A549 treated with GW870086 at 1 μM for 4 hours (cell line): ENCODE data around the gene PAK4. TPM values are rescaled to one million over a fixed set of nuclear protein-coding genes. Genes with fewer than 3 reads are reported as not detected.

Experiments used
- total RNA-seq: library from RNA; stranded (reverse); fragments of 200-300 nt; extraction: Qiagen RNA extraction; gene quantifications from 5 replicates; pipeline ENCODE4 v1.2.3, GENCODE V29; 2022; ENCODE audit warnings: low read depth

Gene PAK4
- total RNA-seq: 91.5 to 118 TPM (median 110 TPM) in 5 replicates

DNA sequence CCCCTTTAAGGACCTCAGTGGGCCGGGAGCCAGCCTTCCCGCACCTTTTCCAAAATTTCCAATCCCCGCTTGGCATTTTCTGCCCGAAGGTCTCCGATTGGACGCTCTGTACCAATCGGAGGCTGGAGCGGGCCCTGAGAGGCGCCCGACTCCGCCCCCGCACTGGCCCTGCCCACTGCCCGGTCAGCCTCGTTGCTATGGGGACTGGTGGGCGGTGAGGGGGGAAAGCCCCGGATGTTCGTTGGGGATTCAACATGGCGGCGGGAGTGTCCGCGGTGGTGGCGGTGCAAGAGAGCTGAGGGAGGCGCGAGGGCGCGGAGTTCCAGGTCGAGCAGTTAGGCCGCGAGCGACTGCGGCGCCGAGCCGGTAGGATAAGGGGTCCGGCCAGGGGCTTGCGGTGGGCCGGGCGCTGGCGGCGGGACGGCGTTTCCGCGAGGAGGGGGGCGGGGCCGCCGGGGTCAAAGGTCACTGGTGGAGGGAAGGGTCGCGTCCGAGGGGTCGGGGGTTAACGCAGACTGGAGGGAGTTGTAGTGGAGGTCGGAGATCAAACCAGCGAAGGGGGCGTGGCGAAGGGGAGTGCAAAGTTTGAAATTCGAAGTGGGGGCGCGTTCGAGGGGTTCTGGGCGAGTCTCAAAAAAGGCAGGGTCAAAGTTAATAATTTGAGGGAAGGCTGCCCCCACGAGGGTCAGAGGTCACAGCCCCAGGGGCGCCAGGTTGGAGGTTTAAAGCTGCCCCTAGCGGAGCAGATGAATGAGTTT lies at the start of gene PAK4:
TSS of gene PAK4 (plus strand) at position 233 of the 758 bp plus-strand sequence. CDS start 43,768 bp downstream, outside the sequence.

DNA sequence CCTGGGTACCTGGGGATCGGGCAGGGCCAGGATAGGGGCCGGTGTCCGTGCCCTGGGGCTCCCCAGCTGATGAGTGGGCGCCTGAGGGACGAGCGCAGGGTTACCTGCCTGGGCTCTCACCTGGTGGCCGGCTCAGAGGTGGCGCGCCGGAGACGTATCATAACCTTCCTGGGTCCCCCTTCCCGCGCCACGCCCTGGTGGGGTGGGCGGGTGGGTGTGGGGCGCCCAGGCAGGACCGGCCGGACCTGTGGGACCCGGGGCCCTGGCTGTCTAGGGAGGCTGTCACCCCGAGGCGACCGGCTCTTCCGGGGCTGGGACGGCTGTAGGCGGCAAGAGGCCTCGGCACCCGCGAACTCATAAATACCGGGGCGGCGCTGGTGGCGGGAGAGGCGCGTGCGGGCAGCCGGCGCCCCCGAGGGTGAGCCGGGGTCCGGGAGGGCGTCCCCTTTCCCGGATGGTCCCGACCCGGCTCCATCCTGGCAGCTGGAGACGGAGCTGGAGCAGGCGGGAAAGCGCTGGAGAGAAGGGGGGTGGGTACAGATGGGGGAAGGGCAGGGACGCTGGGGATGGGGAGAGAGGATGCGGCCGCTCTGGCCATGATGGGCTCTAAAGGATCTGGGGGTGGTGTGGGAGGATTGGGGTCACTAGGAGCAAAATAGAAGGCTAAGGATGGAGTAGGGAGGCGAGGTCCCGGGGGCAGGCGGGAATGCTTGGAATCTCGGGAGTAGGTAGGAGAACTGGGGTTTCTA lies 41.4 kb upstream of the PAK4 start, which contains the start of gene ACP7:
TSS of gene ACP7 (plus strand) at position 386 of the 749 bp plus-strand sequence. CDS start 902 bp downstream, outside the sequence.

DNA sequence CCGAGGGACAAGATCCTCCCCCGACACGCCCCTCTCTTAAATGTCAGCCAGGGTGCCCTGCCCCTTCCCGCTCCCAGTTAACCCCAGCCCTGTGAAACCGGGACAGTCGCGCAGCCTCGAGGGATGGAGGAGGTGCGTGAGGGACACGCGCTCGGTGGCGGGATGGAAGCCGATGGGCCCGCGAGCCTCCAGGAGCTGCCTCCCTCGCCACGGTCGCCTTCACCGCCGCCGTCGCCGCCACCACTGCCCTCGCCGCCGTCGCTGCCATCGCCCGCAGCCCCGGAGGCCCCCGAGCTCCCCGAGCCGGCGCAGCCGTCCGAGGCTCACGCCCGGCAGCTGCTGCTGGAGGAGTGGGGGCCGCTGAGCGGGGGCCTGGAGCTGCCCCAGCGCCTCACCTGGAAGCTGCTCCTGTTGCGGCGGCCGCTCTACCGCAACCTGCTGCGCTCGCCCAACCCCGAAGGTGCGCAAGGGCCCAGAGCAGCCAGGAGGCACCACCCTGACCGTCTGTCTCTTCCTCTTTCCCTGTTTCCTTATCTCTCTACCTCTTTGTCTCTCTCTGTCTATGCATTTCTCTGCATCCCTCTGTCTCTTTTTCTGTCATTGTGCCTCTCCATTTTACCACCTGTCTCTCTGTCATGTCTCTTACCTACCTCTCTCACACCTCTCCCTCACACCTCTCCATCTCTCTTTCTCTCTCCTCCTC lies 71.4 kb downstream of the PAK4 start, which contains the start of gene NCCRP1:
TSS of gene NCCRP1 (plus strand) at position 105 of the 703 bp plus-strand sequence. CDS start at position 124, 19 bp downstream.

DNA sequence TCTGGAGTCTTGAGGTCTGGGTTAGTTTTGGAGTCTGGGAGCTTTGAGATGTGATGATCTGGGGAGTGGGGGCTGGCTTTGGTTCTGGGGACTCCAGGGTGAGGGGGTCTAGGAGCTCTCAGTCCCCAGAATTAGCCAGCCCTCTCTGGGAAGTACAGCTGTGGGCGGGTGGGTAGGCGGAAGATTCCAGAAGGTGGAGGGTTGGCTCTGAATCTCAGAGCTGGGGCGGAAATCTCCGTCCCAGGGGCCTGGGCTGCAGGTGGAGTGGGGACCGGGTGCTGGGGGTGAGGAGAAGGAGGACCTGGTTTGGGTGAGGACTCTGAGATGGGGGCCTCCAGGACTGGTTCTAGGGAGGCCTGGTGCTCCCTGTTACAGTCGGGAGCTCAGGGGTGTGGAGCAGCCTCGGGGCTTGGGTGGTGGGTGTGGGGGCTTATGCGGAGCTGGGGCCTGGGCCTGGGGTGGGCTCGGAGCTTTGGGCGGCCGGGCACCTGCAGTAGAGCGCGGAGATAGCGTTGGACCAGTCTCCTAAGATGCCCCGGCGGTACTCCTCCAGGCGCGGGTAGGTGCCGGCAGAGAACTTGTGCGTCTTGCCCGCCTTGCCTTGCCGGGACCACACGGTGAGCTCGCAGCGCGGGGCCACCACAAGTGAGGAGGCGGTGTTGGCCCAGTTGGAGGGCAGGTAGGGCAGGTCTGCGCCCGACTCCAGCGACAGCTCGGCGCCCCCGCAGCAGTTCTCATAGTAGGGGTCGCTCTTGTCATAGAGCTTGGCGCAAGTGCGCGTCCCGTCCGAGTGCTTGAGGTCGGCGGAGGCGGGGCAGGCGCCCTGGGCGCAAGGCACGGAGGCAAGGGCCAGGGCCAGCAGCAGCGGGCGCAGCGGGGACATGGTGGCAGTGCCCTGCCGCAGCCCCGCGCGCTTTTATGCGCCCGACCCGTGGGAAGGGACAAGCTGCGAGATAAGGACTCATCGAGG lies 78.1 kb downstream of the PAK4 start, which contains the start of gene SYCN:
TSS of gene SYCN (minus strand) at position 892 of the 970 bp plus-strand sequence. CDS start at position 883, 9 bp downstream.

Other genes with a start within 250 kb of the PAK4 start
- 1.6 to 3.6 TPM (median 2.6 TPM) in 5 replicates for gene RINL, start 247.5 kb upstream of the PAK4 start, total RNA-seq
- 28.3 to 37.7 TPM (median 35.8 TPM) in 5 replicates for gene SIRT2, start 226.2 kb upstream of the PAK4 start, total RNA-seq
- gene NFKBIB, start 225.8 kb upstream of the PAK4 start, total RNA-seq: 58.8 to 116 TPM (median 98.0 TPM) in 5 replicates
- gene CCER2, start 213.6 kb upstream of the PAK4 start, total RNA-seq: 0.37 to 0.77 TPM (median 0.52 TPM) in 4 of 5 replicates, not detected in the other
- gene SARS2, start 195.0 kb upstream of the PAK4 start, total RNA-seq: 52.7 to 58.8 TPM (median 54.7 TPM) in 5 replicates
- gene MRPS12, start 194.8 kb upstream of the PAK4 start, total RNA-seq: 222 to 326 TPM (median 280 TPM) in 5 replicates
- gene FBXO17, start 150.0 kb upstream of the PAK4 start, total RNA-seq: 64.1 to 85.5 TPM (median 79.4 TPM) in 5 replicates
- 2.8 to 4.4 TPM (median 3.9 TPM) in 5 replicates for gene FBXO27, start 93.2 kb upstream of the PAK4 start, total RNA-seq
- gene ACP7, start 41.4 kb upstream of the PAK4 start, total RNA-seq: 0.06 to 0.13 TPM (median 0.08 TPM) in 4 of 5 replicates, not detected in the other
- 1.00 to 2.3 TPM (median 1.6 TPM) in 5 replicates for gene NCCRP1, start 71.2 kb downstream of the PAK4 start, total RNA-seq
- gene SYCN, start 78.5 kb downstream of the PAK4 start, total RNA-seq: not detected in 5 replicates
- not detected in 5 replicates for gene IFNL3, start 119.2 kb downstream of the PAK4 start, total RNA-seq
- gene IFNL4, start 123.1 kb downstream of the PAK4 start, total RNA-seq: not detected in 5 replicates
- gene IFNL2, start 142.6 kb downstream of the PAK4 start, total RNA-seq: not detected in 5 replicates
- gene IFNL1, start 170.6 kb downstream of the PAK4 start, total RNA-seq: 0.27 TPM in 1 of 5 replicates, not detected in the others
- gene LRFN1, start 195.1 kb downstream of the PAK4 start, total RNA-seq: 8.1 to 10.8 TPM (median 10.2 TPM) in 5 replicates
- 0.35 to 1.1 TPM (median 0.66 TPM) in 5 replicates for gene GMFG, start 210.3 kb downstream of the PAK4 start, total RNA-seq
- gene SAMD4B, start 216.6 kb downstream of the PAK4 start, total RNA-seq: 120 to 179 TPM (median 169 TPM) in 5 replicates